GM10266 (cell line): ENCODE measurements around the gene HSPB2.
"Not testable (repeated sequence)": the region's sequence is repeated elsewhere in the genome, so short reads cannot be mapped to it uniquely, and the experiment has no call there.

ENCODE experiments used
- DNase-seq: peaks from one replicate; pipeline ENCODE4 v3.0.0; 2012; ENCODE audit errors: extremely low spot score
- TF ChIP-seq, protein P1 (sequence below): IDR thresholded peaks from 2 replicates; pipeline ENCODE4 v1.5.1; 2012; ENCODE audit warnings: mild to moderate bottlenecking, low read depth; ENCODE audit not compliant: control insufficient read depth, insufficient read depth; ENCODE audit errors: missing control alignments

Gene HSPB2

DNA sequence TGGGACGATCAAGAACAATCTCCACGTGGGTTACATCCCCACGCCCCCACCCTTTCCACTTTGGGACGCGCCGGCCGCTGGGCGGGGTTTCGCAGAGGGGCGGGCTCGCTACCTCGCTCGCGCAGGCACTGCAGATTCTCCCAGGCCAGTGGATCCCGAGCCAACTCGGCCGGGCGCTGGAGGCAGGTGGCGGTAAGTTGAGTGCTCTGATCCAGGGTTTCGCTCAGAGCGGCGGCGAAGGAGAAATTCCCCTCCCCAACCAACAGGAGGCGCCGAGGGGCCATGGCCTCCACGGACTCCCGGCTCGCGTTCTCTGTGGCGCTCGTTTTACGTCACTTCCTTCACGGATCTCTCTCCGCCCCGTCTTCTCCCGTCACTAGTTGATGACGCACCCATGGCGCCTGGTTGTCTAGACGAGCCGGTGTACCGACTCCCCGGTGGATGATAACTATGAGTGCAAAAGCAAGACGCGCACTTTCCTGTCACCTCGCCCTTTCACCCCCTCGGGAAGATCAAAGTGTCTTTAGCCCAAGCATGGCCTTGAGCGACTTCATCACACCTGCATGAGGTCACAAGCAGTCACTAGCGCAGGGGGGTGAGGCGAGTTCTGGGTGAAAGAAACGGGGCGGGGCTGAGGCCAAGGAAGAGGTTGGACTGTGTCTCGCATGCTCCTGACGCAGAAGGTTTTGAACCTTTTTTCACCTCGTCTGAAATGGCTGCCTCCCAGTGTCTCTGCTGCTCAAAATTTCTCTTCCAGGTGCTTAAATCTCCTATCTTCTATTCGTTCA, 33.5 kb upstream of the HSPB2 start, which contains the start of the genes CFAP68 and FDXACB1:
Gene CFAP68 (plus strand): TSS at position 693 of the 788 bp plus-strand sequence. CDS start 20 bp downstream, at position 713.
Gene FDXACB1 (minus strand): TSS at position 317 of the 788 bp plus-strand sequence. CDS start 33 bp downstream, at position 284.
- DNase-seq = peak; percentile 91
- TF ChIP-seq, protein P1, sequence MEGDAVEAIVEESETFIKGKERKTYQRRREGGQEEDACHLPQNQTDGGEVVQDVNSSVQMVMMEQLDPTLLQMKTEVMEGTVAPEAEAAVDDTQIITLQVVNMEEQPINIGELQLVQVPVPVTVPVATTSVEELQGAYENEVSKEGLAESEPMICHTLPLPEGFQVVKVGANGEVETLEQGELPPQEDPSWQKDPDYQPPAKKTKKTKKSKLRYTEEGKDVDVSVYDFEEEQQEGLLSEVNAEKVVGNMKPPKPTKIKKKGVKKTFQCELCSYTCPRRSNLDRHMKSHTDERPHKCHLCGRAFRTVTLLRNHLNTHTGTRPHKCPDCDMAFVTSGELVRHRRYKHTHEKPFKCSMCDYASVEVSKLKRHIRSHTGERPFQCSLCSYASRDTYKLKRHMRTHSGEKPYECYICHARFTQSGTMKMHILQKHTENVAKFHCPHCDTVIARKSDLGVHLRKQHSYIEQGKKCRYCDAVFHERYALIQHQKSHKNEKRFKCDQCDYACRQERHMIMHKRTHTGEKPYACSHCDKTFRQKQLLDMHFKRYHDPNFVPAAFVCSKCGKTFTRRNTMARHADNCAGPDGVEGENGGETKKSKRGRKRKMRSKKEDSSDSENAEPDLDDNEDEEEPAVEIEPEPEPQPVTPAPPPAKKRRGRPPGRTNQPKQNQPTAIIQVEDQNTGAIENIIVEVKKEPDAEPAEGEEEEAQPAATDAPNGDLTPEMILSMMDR = peak; percentile 87

DNA sequence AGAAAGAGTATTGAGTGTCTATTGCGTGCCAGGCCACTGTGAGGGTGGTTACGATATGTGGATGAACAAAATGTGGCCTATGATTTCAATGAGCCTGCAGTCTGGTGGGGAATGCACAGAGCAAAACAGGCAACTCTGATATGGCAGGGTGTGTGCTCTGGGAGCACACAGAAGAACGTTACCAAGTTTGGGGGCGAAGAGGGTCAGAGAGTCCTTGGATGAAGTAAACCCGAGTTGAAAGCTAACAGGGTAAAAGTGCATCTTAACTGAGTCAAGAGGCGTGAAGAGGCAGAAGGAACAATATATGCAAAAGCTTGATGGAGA, 32.9 kb upstream of the HSPB2 start:
- no peak for DNase-seq
- TF ChIP-seq, protein P1 = no peak

DNA sequence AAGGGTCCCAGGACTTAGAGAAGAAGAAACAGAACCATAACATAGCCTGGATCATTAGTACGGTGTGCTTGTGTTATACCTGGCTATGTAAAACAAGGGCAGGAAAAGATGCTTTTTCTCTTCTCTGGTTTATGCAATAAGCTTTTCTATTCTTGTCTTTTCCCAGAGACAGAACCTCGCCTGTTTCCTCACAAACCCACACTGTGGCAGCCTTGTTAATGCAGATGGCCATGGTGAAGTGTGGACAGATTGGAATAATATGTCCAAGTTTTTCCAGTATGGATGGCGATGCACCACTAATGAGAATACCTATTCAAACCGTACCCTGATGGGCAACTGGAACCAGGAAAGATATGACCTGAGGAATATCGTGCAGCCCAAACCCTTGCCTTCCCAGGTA, 30.3 kb upstream of the HSPB2 start:
- DNase-seq = no peak
- TF ChIP-seq, protein P1 = no peak

DNA sequence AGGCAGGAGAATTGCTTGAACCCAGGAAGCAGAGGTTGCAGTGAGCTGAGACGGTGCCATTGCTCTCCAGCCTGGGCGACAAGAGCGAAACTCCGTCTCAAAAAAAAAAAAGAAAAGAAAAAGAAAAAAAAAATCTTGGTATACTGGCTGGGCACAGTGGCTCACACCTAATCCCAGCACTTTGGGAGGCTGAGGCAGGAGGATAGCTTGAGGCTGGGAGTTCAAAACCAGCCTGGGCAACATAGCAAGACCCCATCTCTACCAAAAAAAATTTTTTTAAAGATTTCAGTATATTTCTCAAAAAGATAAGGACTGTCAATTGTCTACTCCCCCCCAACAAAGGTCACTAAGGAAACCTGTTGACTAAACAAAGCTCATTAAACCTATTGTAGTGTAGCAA, 27.5 kb upstream of the HSPB2 start:
- DNase-seq = not testable (repeated sequence)

DNA sequence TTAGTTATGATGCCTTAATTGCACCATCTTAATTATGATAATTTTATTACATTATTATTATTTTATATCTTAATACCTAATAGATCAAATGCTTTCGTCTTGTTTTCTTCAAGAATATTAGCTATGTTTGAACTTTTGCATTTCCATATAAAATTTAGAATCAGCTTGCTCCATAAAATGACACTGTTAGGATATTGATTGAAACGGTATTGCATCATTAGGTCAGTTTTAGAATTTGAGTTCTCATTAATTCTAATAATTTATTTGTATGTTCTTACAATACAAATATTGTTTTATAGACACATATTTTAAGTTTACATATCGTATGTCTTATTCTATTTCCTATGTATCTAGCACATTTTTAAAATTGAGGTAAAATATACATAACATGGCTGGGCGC, 26.5 kb upstream of the HSPB2 start:
- DNase-seq = no peak
- TF ChIP-seq, protein P1 = no peak

DNA sequence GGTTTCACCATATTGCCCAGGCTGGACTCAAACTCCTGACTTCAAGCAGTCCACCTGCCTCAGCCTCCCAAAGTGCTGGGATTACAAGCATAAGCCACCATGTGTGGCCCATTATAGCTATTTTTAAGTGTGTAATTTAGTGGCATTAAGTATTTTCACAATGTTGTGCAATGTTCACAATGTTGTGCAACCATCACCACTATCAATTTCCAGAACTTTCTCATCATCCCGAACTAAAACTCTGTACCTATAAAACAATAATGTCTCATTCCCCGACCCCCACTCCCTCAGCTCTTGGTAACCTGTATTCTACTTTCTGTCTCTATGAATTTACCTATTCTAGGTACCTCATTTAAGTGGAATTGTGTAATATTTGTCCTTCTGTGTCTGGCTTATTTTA, 25.7 kb upstream of the HSPB2 start:
- no peak for DNase-seq
- TF ChIP-seq, protein P1 = no peak

DNA sequence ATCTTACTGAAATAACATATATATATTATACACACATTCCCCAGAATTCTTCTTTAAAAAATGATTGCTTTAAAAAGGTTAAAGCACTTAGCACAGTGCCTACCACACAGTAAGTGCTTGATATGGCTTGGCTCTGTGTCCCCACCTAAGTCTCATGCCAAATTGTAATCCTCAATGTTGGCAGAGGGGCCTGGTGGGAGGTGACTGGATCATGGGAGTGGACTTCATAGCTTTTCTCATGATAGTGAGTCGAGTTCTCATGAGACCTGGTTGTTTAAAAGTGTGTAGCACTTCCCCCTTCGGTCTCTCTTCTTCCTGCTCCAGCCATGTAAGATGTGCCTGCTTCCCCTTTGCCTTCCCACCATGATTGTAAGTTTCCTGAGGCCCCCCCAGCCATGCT, 7.1 kb upstream of the HSPB2 start:
- TF ChIP-seq, protein P1 = no peak
- DNase-seq = no peak

DNA sequence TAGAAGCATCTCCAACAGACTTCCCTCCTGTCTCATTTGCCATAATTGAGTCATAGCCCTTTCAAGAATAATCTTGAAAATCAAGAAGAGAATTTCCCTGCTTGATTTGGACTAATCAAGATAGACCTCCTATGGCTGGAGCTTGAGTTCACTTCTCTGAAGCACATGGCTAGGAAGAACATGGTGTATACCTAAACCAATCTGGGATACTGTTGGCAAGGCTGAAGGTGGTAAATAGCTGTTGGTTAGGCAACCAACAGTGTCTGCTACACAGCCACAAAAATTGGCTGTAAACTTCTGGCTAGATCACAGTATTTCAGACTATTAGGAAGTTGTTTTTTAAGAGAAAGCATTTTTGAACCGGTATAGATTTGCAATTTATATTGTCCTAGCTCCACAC, 5.9 kb upstream of the HSPB2 start:
- TF ChIP-seq, protein P1 = no peak
- no peak for DNase-seq
